GM23338 (cell line): Measurements from ENCODE around the gene EXOC3L1. TPM values are rescaled to one million over a fixed set of nuclear protein-coding genes. Genes with fewer than 3 reads are reported as not detected.
A peak's percentile ranks its signal among the peaks of the same experiment; 100 is the strongest.

Experiments used
- ATAC-seq: fragments of 200-7000 bp; cut with Tn5 transposase; 3 replicates; pipeline ENCODE4 v1.9.1; 2020
- DNase-seq: peaks from one replicate; pipeline ENCODE4 v3.0.0-alpha.2; 2015; ENCODE audit warnings: low spot score
- H2AFZ ChIP-seq: fragments of 200-600 bp; sonication (generic); 2 replicates; pipeline ENCODE4 v1.8.0; 2016; ENCODE audit warnings: antibody characterized with exemption, mild to moderate bottlenecking, moderate library complexity
- H3F3A ChIP-seq: fragments of 200-600 bp; sonication (generic); replicated peaks from 2 replicates; pipeline ENCODE4 v1.8.0; 2017; ENCODE audit warnings: antibody characterized with exemption, mixed run types, low read depth
- H3K27ac ChIP-seq: fragments of 200-600 bp; sonication (generic); 2 replicates; pipeline ENCODE4 v1.6.1; 2016; ENCODE audit warnings: low read depth
- H3K27me3 ChIP-seq: fragments of 200-600 bp; sonication (generic); 2 replicates; pipeline ENCODE4 v1.8.0; 2016; ENCODE audit warnings: mild to moderate bottlenecking, mixed run types, moderate library complexity; ENCODE audit not compliant: insufficient read depth
- H3K36me3 ChIP-seq: fragments of 200-600 bp; sonication (generic); 2 replicates; pipeline ENCODE4 v1.8.0; 2016; ENCODE audit warnings: mild to moderate bottlenecking; ENCODE audit not compliant: insufficient read depth
- H3K4me1 ChIP-seq: fragments of 200-600 bp; sonication (generic); 2 replicates; pipeline ENCODE4 v1.8.0; 2016; ENCODE audit warnings: mild to moderate bottlenecking, moderate library complexity; ENCODE audit not compliant: insufficient read depth
- H3K4me2 ChIP-seq: fragments of 200-600 bp; sonication (generic); 2 replicates; pipeline ENCODE4 v1.7.1; 2017; ENCODE audit warnings: mixed run types
- H3K4me3 ChIP-seq: fragments of 200-600 bp; sonication (generic); 2 replicates; pipeline ENCODE4 v1.6.1; 2016; ENCODE audit warnings: mixed run types
- H3K79me2 ChIP-seq: fragments of 200-600 bp; sonication (generic); replicated peaks from 2 replicates; pipeline ENCODE4 v1.8.0; 2017; ENCODE audit warnings: mild to moderate bottlenecking; ENCODE audit not compliant: insufficient read depth
- H3K9me2 ChIP-seq: fragments of 200-600 bp; sonication (generic); 2 replicates; pipeline ENCODE4 v1.8.0; 2017; ENCODE audit not compliant: insufficient read depth
- H4K20me1 ChIP-seq: fragments of 200-600 bp; sonication (generic); replicated peaks from 2 replicates; pipeline ENCODE4 v1.8.0; 2017; ENCODE audit warnings: mild to moderate bottlenecking; ENCODE audit not compliant: insufficient read depth
- H3K27ac Mint-ChIP-seq: 2 replicates; pipeline ENCODE4 v1.8.0; 2020; ENCODE audit warnings: inconsistent platforms, mild to moderate bottlenecking, moderate library complexity, mixed read lengths
- H3K27me3 Mint-ChIP-seq: 3 replicates; pipeline ENCODE4 v1.8.0; 2022; ENCODE audit warnings: low read depth, mild to moderate bottlenecking, moderate library complexity, mixed read lengths, inconsistent platforms; ENCODE audit not compliant: insufficient read depth, poor library complexity
- H3K36me3 Mint-ChIP-seq: 3 replicates; pipeline ENCODE4 v1.8.0; 2021; ENCODE audit warnings: low read depth, mild to moderate bottlenecking, inconsistent platforms, moderate library complexity, mixed read lengths
- H3K4me1 Mint-ChIP-seq: 3 replicates; pipeline ENCODE4 v1.8.0; 2020; ENCODE audit warnings: mild to moderate bottlenecking, inconsistent platforms, mixed read lengths
- H3K4me3 Mint-ChIP-seq: 3 replicates; pipeline ENCODE4 v1.8.0; 2021; ENCODE audit warnings: moderate library complexity, mild to moderate bottlenecking, inconsistent platforms, mixed read lengths
- H3K9me3 Mint-ChIP-seq: 3 replicates; pipeline ENCODE4 v1.8.0; 2020; ENCODE audit warnings: moderate library complexity, mild to moderate bottlenecking, inconsistent platforms, mixed read lengths
- CREB1 ChIP-seq: fragments of 250-450 bp; sonication (Bioruptor Pico); IDR thresholded peaks from 2 replicates; pipeline ENCODE4 v1.5.0; 2020; ENCODE audit warnings: low read depth, mild to moderate bottlenecking, moderate library complexity
- EZH2 ChIP-seq: fragments of 200-600 bp; sonication (generic); IDR thresholded peaks from one replicate; pipeline ENCODE4 v1.8.0; 2017; ENCODE audit warnings: antibody characterized with exemption, mild to moderate bottlenecking, low read depth; ENCODE audit not compliant: unreplicated experiment
- EZH2phosphoT487 ChIP-seq: fragments of 200-600 bp; sonication (generic); IDR thresholded peaks from one replicate; pipeline ENCODE4 v1.8.1; 2018; ENCODE audit warnings: antibody characterized with exemption; ENCODE audit not compliant: unreplicated experiment
- JUNB ChIP-seq: IDR thresholded peaks from one replicate; pipeline ENCODE4 v1.6.1; 2016; ENCODE audit warnings: antibody characterized with exemption; ENCODE audit not compliant: unreplicated experiment
- NANOG ChIP-seq: IDR thresholded peaks from 2 replicates; pipeline ENCODE4 v1.6.1; 2016; ENCODE audit warnings: antibody characterized with exemption, borderline replicate concordance
- POLR2AphosphoS5 ChIP-seq: IDR thresholded peaks from 2 replicates; pipeline ENCODE4 v1.6.1; 2016; ENCODE audit warnings: antibody characterized with exemption, low read depth
- REST ChIP-seq: IDR thresholded peaks from one replicate; pipeline ENCODE4 v1.6.1; 2018; ENCODE audit warnings: antibody characterized with exemption; ENCODE audit not compliant: unreplicated experiment
- STAT1 ChIP-seq: IDR thresholded peaks from one replicate; pipeline ENCODE4 v1.6.1; 2016; ENCODE audit warnings: antibody characterized with exemption; ENCODE audit not compliant: unreplicated experiment
- ZNF114 ChIP-seq: fragments of 250-450 bp; sonication (Bioruptor Pico); IDR thresholded peaks from 2 replicates; pipeline ENCODE4 v1.5.0; 2020; ENCODE audit warnings: mild to moderate bottlenecking, moderate library complexity
- ZNF331 ChIP-seq: fragments of 250-450 bp; sonication (Bioruptor Pico); IDR thresholded peaks from 2 replicates; pipeline ENCODE4 v1.5.0; 2020; ENCODE audit warnings: low read depth, mild to moderate bottlenecking, moderate library complexity
- ZNF462 ChIP-seq: fragments of 250-450 bp; sonication (Bioruptor Pico); IDR thresholded peaks from 2 replicates; pipeline ENCODE4 v1.5.0; 2020; ENCODE audit warnings: mild to moderate bottlenecking, moderate library complexity
- polyA plus RNA-seq: library from polyadenylated mRNA; unstranded; fragments of >200 nt; fragmentation: Nextera tagmentation; extraction: Ambion mirVana; gene quantifications from 2 replicates; pipeline ENCODE4 v1.2.1, GENCODE V29; 2016
- total RNA-seq: library from RNA; depleted of rRNA; stranded (reverse); fragments of >200 nt; shearing (Covaris generic); gene quantifications from 2 replicates; pipeline ENCODE4 v1.2.3, GENCODE V29; 2014
- TF ChIP-seq, protein P1 (sequence below): IDR thresholded peaks from 2 replicates; pipeline ENCODE4 v1.6.1; 2016; ENCODE audit warnings: antibody characterized with exemption

Gene EXOC3L1
- total and polyA plus RNA-seq, 2 experiments from 2014 or later: 1.1 to 2.3 TPM

- Mint-ChIP-seq H3K4me3 (peak overlapping the region; percentile 57), H3K4me1 (peaks cover 34% of the 10 kb centered on the region), H3K27me3 (peaks cover 98% of the 10 kb centered on the region), H3K9me3 (peaks cover 4% of the 10 kb centered on the region; the same call in 2 of the 3 replicates), H3K36me3 (no peaks in the 10 kb centered on the region), H3K27ac (no peak overlapping the region)
- DNase-seq: peak; percentile 59
- TF ChIP-seq NANOG (no peak), EZH2 (peak; percentile 99), REST (no peak), ZNF114 (CRISPR knock-in tag) (no peak), ZNF331 (no peak), POLR2AphosphoS5 (no peak), EZH2phosphoT487 (peak; percentile 76), STAT1 (no peak), CREB1 (CRISPR knock-in tag) (no peak), ZNF462 (CRISPR knock-in tag) (no peak), JUNB (no peak)
- TF ChIP-seq, protein P1, sequence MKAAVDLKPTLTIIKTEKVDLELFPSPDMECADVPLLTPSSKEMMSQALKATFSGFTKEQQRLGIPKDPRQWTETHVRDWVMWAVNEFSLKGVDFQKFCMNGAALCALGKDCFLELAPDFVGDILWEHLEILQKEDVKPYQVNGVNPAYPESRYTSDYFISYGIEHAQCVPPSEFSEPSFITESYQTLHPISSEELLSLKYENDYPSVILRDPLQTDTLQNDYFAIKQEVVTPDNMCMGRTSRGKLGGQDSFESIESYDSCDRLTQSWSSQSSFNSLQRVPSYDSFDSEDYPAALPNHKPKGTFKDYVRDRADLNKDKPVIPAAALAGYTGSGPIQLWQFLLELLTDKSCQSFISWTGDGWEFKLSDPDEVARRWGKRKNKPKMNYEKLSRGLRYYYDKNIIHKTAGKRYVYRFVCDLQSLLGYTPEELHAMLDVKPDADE: no peak
- no peaks in the 10 kb centered on the region for H3K79me2 ChIP-seq
- peaks cover 24% of the 10 kb centered on the region; the same call in 1 of the 2 replicates for H3K4me1 ChIP-seq
- H2AFZ ChIP-seq: no peak overlapping the region
- H3K4me2 ChIP-seq: peak overlapping the region; percentile 78
- H3K36me3 ChIP-seq: no peaks in the 10 kb centered on the region
- H3K27me3 ChIP-seq: peaks cover 100% of the 10 kb centered on the region
- 0 out of 3 replicates have a peak, but pooled peaks have one; percentile 0 for ATAC-seq
- H4K20me1 ChIP-seq: no peaks in the 10 kb centered on the region; the same call in 1 of the 2 replicates
- H3F3A ChIP-seq: peaks cover 10% of the 10 kb centered on the region
- H3K4me3 ChIP-seq: peak overlapping the region; percentile 49
- no peaks in the 10 kb centered on the region for H3K9me2 ChIP-seq
- H3K27ac ChIP-seq: no peak overlapping the region
Observed at GRCh38 chr16:67163999-67164558, 25.9 kb downstream of the EXOC3L1 start.
